HG02970 (cell line): ENCODE results near the gene SCN4A.
"Not testable (repeated sequence)": the region's sequence is repeated elsewhere in the genome, so short reads cannot be mapped to it uniquely, and the experiment has no call there.

Source experiments
- ATAC-seq: cut with Tn5 transposase; IDR thresholded peaks from one replicate; pipeline ENCODE4 v1.9.1; 2021; ENCODE audit warnings: mild to moderate bottlenecking, moderate library complexity, moderate number of reproducible peaks; ENCODE audit not compliant: unreplicated experiment, low FRiP score

The SCN4A gene

DNA sequence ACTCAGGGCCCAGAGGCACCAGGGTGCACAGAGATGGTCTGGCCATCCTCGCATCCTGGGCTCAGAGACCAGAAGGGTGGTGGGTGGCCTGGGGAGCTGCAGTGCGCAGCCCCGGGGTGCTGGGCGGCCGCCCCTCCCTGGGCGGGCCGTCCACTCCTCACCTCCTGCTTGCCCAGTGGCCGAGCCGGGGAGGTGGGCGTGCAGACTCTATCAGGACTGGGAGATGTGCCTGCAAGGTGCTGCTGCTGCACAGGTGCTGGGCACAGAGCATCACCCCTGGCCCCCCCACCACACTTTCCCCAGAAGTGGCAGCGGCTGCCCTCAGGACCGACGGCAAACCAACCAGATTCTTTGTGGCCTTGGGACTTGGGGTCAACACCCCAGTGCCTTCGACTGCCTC is at the start of gene SCN4A:
Gene SCN4A (minus strand): TSS at position 123 of the 400 bp plus-strand sequence. CDS start 77 bp downstream, at position 46.
- no peak for ATAC-seq

DNA sequence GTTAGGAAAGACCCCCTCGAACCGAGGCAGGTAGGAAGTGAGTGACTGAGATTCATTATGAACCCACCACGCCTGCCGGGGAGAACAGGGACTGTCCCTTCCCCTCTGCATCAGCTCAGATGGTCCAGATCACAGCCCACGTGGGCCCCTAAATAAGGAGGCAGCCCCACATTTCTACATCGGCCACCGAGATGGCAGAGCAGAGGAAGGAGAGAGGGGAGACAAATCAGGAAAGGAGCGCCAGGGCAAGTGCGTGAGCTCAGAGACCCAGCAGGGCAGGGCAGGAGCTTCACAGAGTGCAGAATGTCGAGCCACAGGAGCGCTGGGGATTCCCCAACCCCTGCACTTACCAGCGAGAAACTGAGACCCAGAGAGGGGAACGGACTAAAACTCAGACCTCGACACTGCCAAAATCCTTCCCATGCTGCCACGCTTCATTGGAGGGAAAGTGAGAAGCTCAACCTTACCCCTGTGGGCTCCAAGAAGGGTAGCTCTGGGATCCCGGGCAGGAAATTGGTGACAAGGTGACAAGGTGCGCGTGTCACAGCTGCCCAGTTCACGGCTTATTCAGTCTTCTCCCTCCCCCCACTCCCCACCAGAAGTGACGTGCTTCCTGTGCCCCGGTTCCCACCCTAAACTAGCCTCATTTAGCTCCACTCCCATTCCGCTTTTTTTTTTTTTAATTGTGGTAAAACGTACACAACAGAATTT is 47.5 kb upstream of the SCN4A start, which contains the start of gene ICAM2:
Gene ICAM2 (minus strand): TSS at position 578 of the 711 bp plus-strand sequence. CDS start 13,942 bp downstream, outside the sequence.
- ATAC-seq, result peak; percentile 53

DNA sequence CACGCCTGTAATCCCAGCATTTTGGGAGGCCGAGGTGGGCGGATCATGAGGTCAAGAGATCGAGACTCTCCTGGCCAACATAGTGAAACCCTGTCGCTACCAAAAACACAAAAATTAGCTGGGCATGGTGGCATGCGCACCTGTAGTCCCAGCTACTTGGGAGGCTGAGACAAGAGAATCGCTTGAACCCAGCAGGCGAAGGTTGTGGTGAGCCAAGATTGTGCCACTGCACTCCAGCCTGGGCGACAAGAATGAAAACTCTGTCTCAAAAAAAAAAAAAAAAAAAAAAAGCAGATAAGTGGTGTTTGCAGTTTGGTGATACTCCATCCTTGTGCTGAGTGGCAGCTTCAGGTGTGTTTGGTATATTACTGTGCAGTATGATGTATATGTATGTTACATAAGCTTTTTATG is 46.8 kb upstream of the SCN4A start:
- not testable (repeated sequence) for ATAC-seq

DNA sequence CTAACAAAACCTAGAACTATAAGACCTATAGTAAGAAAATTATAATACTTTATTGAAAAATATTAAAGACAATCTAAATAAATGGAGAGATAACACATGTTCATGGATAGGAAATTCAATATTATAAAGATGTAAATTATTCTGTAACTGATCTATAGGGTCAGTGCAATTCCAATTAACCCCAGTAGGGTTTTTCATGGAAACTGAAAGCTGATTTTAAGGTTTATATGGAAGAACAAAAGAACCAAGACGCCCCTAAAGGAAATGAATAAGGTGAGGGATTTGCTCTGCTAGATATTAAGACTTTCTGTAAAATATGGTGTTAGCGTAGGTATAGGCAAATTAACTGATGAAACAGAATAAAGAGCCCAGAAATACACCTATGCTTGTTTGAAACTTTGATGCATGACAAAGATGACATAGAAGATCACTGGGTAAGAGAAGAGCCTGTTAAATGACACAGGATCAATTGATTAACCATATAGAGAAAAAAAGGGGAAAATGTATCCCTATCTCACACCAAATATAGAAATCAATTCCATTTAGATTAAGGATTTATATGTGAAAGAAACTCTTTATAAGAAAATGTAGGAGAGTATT is 44.8 kb upstream of the SCN4A start:
- no peak for ATAC-seq

- ATAC-seq, result no peak
Observed at GRCh38 chr17:64016974-64017373, 44.3 kb upstream of the SCN4A start.

- no peak for ATAC-seq
Observed at GRCh38 chr17:64016231-64016784, 43.6 kb upstream of the SCN4A start.

- no peak for ATAC-seq
Observed at GRCh38 chr17:64015447-64015846, 42.7 kb upstream of the SCN4A start.

DNA sequence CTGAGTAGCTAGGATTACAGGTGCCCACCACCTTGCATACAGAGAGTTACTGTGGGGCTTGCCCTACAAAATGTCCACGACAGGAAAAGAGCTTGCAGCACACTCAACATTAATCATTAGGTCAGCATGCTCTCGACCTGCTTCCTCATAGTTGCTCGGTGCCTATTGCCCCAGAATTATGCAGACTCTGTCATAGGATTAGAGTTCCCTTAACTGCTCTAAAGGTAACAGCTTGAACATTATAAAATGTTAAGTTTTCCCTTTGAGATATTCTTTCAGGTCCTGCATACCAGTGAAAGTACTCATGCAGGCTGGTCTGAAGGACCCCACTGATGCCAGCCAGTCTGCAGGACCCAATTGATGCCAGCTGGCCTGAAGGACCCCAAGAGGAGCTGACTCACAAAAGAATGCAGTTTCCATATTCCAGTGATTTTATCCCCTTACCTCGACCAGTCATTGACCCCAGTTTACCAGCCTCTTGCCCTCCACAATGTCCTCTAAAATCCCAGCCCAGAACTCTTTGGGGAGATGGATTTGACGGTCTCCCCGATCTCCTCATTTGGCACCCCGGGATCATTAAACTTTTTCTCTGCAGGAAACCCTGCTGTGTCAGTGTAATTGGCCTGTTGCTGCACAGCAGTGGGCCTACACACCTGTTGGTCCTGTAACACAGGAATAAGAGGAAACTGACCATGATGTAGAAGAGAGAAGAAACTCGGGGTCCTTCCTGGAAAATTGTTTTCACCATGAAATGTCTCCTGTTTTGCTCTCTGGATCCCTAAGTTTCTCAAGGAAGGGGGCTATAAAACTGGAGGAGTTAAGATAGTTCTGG is 37.1 kb upstream of the SCN4A start:
- ATAC-seq, result no peak

GRCh38 chr17:64008830-64009229 is 36.1 kb upstream of the SCN4A start:
- no peak for ATAC-seq

DNA sequence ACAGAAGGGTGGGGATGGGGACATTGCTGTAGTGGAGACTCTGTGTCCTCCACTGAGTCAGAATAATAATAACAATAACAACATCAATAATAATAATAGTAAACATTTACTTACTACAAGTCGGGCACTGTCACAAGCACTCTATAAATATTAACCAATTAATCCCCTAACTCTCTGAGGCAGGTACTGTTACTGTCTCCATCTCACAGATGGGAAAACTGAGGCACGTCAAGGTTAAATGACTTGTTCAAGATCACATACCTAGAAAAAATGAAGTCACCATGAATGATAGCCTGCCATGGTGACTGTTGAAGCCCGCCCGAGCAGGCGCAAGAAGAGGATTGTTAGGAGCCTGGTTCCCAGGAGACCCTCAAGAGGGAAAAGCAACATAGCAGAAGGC is 35.6 kb upstream of the SCN4A start:
- no peak for ATAC-seq

- no peak for ATAC-seq
Observed at GRCh38 chr17:64007838-64008282, 35.1 kb upstream of the SCN4A start.

GRCh38 chr17:64007089-64007837 is 34.5 kb upstream of the SCN4A start:
- not testable (repeated sequence) for ATAC-seq

GRCh38 chr17:64006361-64007088 is 33.8 kb upstream of the SCN4A start:
- ATAC-seq, result no peak

DNA sequence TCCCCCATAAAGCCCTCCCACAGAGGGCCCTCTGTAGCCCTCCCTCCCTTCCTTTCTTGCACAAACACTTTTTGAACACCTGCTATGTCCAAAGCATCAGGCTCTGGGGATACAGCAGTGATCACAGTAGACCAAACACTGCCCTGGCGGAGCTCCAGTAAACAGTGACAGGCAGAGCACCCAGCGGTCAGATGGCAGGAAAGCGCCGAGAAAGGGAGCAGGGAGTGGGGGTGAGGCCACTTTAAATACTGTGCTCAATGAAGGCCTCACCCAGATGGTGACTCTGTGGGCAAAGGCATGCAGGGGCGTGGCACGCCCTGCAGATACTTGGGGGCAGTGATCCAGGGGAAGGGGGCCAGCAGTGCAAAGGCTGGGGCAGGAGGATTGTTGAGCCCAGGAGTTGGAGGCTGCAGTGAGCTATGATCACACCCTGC is 33.0 kb upstream of the SCN4A start:
- ATAC-seq, result no peak

- no peak for ATAC-seq
Observed at GRCh38 chr17:64004903-64005733, 32.4 kb upstream of the SCN4A start.

DNA sequence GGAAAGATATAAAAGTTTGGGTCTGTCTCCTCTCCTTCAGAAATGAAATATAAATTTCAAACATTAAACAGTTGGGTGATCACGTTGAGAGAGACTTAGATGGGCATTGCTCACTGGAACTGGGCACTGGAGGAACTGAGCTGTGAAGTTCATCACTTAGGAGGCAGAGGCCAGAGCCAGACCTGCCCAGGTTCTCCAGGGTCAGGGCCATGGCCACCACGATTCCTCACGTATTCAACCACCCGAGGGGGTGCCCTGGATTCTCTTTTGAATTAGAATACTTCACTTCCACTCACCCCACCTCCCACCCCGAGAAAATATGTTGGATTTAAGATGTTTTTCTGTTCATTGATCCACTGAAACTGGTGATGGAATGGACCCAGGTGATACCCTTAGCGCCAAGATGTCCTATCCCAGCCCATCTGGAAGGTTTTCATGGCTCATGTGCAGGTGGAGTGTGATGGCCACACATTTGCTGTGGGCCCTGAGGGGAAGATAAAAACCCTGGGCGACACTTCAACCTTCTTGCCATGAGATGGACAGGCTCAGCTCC is 31.6 kb upstream of the SCN4A start:
- ATAC-seq, result no peak

DNA sequence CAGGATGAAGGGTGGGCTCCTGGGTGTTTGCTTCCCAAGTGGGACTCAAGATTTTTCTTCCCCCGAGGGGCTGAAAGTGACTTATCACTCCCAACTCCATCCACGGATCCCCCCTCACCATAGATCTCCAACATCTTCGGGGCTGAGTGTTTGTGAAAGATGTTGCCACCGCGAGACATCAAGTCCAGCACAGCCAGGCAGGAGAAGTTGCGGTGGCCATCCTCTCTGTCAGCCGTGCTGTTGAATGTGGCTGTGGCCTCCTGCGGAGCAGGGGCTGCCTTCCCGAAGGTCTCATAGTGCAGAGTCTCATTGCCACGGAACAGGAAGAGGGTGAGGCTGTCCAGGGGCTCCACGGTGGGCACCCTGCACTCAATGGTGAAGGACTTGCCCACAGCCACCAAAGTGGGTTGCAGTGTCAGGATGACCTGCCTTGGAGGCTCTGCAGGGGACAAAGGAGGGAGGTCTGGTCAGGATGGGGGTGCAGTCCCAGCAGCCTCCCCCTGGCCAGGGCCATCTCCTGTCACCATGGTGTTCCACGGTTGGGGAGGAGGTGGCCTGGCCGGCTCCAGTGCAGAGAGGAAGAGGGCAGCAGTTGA is 30.9 kb upstream of the SCN4A start:
- no peak for ATAC-seq
